ENCODE results near the gene RAI14. TPM values are rescaled to one million over a fixed set of nuclear protein-coding genes. Genes with fewer than 3 reads are reported as not detected.

The RAI14 gene
- total and polyA plus RNA-seq, 2 donors (not counting 3 experiments of a cell fraction or from before 2014, with no cell fraction given) = 114 to 369 TPM

- POLR2A ChIA-PET = no interaction called here
Measured at GRCh38 chr5:34699155-34700077, 43.3 kb downstream of the RAI14 start.

More at GRCh38 chr5:34699155-34700077, 43.3 kb downstream of the RAI14 start:
- DNase-seq (ENCODE audit: low read depth, low spot score) = no peak
- Histone ChIP-seq H3K27ac (ENCODE audit: insufficient read depth, low read depth, low read length) (no peak overlapping the region), H3K79me2 (ENCODE audit: control insufficient read depth, insufficient read depth, low read length) (peaks cover 92% of the 10 kb centered on the region), H3K4me3 (replicated peaks in 1 of 3; ENCODE audit: insufficient read depth in 1 of 3, low read depth in 1 of 3, low read length in 3 of 3) (no peak overlapping the region), H3K27me3 (ENCODE audit: control insufficient read depth in 2 of 2, insufficient read depth in 2 of 2, low read length in 2 of 2) (no peaks in the 10 kb centered on the region), H3K9me3 (replicated peaks; ENCODE audit: control insufficient read depth, insufficient read depth, low read length) (no peaks in the 10 kb centered on the region), H4K20me1 (replicated peaks; ENCODE audit: control insufficient read depth, extremely low read depth, insufficient read depth, low read length) (no peaks in the 10 kb centered on the region), H3K4me1 (ENCODE audit: control insufficient read depth, extremely low read depth, insufficient read depth, low read length) (peaks cover 21% of the 10 kb centered on the region), H3K36me3 (ENCODE audit: control insufficient read depth in 2 of 2, extremely low read depth in 1 of 2, insufficient read depth in 2 of 2, low read length in 2 of 2) (peaks cover 16 to 19% of the 10 kb centered on the region in 2 experiments), H3K9me1 (replicated peaks; ENCODE audit: control insufficient read depth, extremely low read depth, insufficient read depth, low read length) (no peaks in the 10 kb centered on the region), H2AFZ (ENCODE audit: low read depth, low read length) (no peak overlapping the region), H3K9ac (replicated peaks; ENCODE audit: extremely low read depth, insufficient read depth, low read length) (no peak overlapping the region), H3K4me2 (ENCODE audit: insufficient read depth, low read length) (no peak overlapping the region)
- dilution Hi-C loops (cut with MboI; ENCODE audit: extremely low pct_ligation_motif_present, low sequenced_read_pairs) = no loop called here
- CTCF ChIA-PET = interaction anchor here (1.4 kb wide), 1 partner anchor 114 kb away, joined by 3 read pairs; no protein-coding TSS in a partner anchor
- intact Hi-C loops (cut with micrococcal nuclease) = no loop called here
- no peak for FAIRE-seq
- BruUV-seq (replicated peaks) = no TSS peak
- TF ChIP-seq, protein P1, sequence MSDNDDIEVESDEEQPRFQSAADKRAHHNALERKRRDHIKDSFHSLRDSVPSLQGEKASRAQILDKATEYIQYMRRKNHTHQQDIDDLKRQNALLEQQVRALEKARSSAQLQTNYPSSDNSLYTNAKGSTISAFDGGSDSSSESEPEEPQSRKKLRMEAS (IDR thresholded peaks at IDR 0.05; ENCODE audit: insufficient read depth, insufficient read length) = no peak
- TF ChIP-seq, protein P2, sequence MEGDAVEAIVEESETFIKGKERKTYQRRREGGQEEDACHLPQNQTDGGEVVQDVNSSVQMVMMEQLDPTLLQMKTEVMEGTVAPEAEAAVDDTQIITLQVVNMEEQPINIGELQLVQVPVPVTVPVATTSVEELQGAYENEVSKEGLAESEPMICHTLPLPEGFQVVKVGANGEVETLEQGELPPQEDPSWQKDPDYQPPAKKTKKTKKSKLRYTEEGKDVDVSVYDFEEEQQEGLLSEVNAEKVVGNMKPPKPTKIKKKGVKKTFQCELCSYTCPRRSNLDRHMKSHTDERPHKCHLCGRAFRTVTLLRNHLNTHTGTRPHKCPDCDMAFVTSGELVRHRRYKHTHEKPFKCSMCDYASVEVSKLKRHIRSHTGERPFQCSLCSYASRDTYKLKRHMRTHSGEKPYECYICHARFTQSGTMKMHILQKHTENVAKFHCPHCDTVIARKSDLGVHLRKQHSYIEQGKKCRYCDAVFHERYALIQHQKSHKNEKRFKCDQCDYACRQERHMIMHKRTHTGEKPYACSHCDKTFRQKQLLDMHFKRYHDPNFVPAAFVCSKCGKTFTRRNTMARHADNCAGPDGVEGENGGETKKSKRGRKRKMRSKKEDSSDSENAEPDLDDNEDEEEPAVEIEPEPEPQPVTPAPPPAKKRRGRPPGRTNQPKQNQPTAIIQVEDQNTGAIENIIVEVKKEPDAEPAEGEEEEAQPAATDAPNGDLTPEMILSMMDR (IDR thresholded peaks at IDR 0.05; ENCODE audit: extremely low read depth in 1 of 2, insufficient read depth in 1 of 2, low read depth in 1 of 2, low read length in 2 of 2) = no peak
- TF ChIP-seq GATA2 (IDR thresholded peaks at IDR 0.05; ENCODE audit: insufficient read depth, insufficient read length, low read depth, low read length) (no peak), FOS (IDR thresholded peaks at IDR 0.05; ENCODE audit: borderline replicate concordance, insufficient read depth, low read length) (no peak), MYC (IDR thresholded peaks at IDR 0.05; ENCODE audit: low read depth, low read length) (no peak), POLR2AphosphoS5 (IDR thresholded peaks at IDR 0.05; ENCODE audit: insufficient read depth, low read depth, low read length) (no peak)

All from endothelial cell of umbilical vein (primary cell).